Activated naive CD8-positive, alpha-beta T cell treated with anti-CD3 and anti-CD28 coated beads, Interleukin-2, amount 50 U/mL, for 24 hours (primary cell): ENCODE measurements around the gene CCT8L2.
"Not testable (repeated sequence)": the region's sequence is repeated elsewhere in the genome, so short reads cannot be mapped to it uniquely, and the experiment has no call there.

Source experiments
- ATAC-seq: fragments of 150-1000 bp; cut with Tn5 transposase; one replicate; pipeline ENCODE4 v1.10.0; 2021
- DNase-seq: peaks from one replicate; pipeline ENCODE4 v3.0.0; 2021
- H3K27ac Mint-ChIP-seq: one replicate; pipeline ENCODE4 v1.8.0; 2021; ENCODE audit warnings: mild to moderate bottlenecking, mixed read lengths
- H3K27me3 Mint-ChIP-seq: one replicate; pipeline ENCODE4 v1.8.0; 2021; ENCODE audit warnings: mixed read lengths
- H3K36me3 Mint-ChIP-seq: one replicate; pipeline ENCODE4 v1.8.0; 2021; ENCODE audit warnings: low read depth, mixed read lengths
- H3K4me1 Mint-ChIP-seq: one replicate; pipeline ENCODE4 v1.8.0; 2021; ENCODE audit warnings: mixed read lengths
- H3K4me3 Mint-ChIP-seq: one replicate; pipeline ENCODE4 v1.8.0; 2021; ENCODE audit warnings: mild to moderate bottlenecking, moderate library complexity, mixed read lengths
- H3K9me3 Mint-ChIP-seq: one replicate; pipeline ENCODE4 v1.8.0; 2021; ENCODE audit warnings: mixed read lengths

The CCT8L2 gene

DNA sequence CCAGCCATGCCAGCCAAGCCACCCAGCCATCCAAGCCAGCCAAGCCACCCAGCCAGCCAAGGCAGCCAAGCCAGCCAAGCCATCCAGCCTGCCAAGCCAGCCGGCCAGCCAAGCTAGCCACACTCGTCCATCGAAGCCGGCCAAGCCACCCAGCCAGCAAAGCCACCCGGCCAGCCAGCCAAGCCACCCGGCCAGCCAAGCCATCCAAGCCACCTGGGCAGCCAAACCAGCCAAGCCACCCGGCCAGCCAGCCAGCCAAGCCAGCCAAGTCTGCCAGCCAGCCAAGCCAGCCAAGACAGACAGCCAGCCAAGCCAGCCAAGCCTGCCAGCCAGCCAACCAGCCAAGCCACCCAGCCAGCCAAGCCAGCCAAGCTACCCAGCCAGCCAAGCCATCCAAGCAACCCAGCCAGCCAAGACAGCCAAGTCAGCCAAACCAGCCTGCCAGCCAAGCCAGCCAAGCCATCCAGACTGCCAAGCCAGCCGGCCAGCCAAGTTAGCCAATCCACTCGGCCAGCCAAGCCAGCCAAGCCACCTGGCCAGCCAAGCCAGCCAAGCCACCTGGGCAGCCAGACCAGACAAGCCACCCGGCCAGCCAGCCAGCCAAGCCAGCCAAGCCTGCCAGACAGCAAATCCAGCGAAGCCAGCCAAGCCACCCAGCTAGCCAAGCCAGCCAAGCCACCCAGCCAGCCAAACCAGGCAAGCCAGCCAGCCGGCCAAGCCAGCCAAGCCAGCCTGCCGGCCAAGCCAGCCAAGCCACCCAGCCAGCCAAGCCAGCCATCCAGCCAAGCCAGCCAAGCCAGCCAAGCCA lies 24.8 kb downstream of the CCT8L2 start:
- ATAC-seq, H3K36me3 Mint-ChIP-seq, H3K4me1 Mint-ChIP-seq, H3K9me3 Mint-ChIP-seq, H3K27ac Mint-ChIP-seq, H3K27me3 Mint-ChIP-seq, H3K4me3 Mint-ChIP-seq, DNase-seq: not testable (repeated sequence)

DNA sequence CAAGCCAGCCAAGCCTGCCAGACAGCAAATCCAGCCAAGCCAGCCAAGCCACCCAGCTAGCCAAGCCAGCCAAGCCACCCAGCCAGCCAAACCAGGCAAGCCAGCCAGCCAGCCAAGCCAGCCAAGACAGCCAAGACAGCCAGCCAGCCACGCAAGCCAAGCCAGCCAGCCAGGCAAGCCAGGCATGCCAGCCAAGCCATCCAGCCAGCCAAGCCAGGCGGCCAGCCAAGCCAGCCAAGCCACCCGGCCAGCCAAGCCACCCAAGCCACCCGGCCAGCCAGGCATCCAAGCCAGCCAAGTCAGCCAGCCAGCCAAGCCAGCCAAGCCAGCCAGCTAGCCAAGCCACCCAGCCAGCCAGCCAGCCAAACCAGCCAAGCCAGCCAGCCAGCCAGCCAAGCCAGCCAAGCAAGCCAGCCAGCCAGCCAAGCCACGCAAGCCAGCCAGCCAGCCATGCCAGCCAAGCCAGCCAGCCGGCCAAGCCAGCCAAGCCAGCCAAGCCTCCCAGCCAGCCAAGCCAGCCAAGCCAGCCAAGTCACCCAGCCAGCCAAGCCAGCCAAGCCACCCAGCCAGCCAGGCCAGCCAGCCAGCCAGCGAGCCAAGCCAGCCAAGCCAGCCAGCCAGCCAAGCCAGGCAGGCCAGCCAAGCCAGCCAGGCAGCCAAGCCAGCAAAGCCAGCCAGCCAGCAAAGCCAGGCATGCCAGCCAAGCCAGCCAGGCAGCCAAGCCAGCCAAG lies 26.0 kb downstream of the CCT8L2 start:
- not testable (repeated sequence) for H3K4me3 Mint-ChIP-seq, ATAC-seq, H3K27me3 Mint-ChIP-seq, H3K4me1 Mint-ChIP-seq, H3K27ac Mint-ChIP-seq, DNase-seq, H3K9me3 Mint-ChIP-seq, H3K36me3 Mint-ChIP-seq

- H3K27ac Mint-ChIP-seq, DNase-seq, H3K4me3 Mint-ChIP-seq, H3K27me3 Mint-ChIP-seq, H3K4me1 Mint-ChIP-seq, H3K36me3 Mint-ChIP-seq, H3K9me3 Mint-ChIP-seq, ATAC-seq: not testable (repeated sequence)
These were observed 26.8 kb downstream of the CCT8L2 start for GRCh38 chr22:16565585-16566420.

DNA sequence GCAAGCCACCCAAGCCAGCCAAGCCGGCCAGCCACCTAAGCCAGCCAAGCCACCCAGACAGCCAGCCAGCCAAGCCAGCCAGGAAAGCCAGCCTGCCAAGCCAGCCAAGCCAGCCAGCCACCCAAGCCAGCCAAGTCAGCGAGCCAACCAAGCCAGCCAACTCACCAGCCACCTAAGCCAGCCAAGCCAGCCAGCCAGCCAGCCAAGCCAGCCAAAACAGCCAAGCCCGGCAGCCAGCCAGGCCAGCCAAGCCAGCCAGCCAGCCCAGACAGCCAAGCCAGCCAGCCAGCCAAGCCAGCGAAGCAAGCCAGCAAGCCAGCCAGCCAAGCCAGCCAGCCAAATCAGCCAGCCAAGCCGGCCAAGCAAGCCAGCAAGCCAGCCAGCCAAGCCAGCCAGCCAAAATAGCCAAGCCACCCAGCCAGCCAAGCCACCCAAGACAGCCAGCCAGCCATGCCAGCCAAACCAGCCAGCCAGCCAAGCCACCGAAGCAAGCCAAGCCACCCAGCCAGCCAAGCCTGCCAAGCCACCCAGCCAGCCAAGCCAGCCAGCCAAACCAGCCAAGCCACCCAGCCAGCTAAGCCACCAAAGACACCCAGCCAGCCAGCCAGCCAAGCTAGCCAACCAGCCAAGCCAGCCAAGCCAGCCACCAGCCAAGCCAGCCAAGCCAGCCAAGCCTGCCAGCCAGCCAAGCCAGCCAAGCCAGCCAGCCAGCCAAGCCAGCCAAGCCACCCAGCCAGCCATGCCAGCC lies 27.6 kb downstream of the CCT8L2 start:
- H3K27ac Mint-ChIP-seq, H3K4me3 Mint-ChIP-seq, DNase-seq, H3K27me3 Mint-ChIP-seq, ATAC-seq, H3K4me1 Mint-ChIP-seq, H3K9me3 Mint-ChIP-seq, H3K36me3 Mint-ChIP-seq: not testable (repeated sequence)

GRCh38 chr22:16563555-16564520 lies 28.8 kb downstream of the CCT8L2 start:
- H3K27ac Mint-ChIP-seq: no peak overlapping the region
- no peak for ATAC-seq
- no peak for DNase-seq
- no peak overlapping the region for H3K4me3 Mint-ChIP-seq
- no peaks in the 10 kb centered on the region for H3K4me1 Mint-ChIP-seq
- no peaks in the 10 kb centered on the region for H3K36me3 Mint-ChIP-seq
- H3K9me3 Mint-ChIP-seq: no peaks in the 10 kb centered on the region
- no peaks in the 10 kb centered on the region for H3K27me3 Mint-ChIP-seq

GRCh38 chr22:16562711-16563554 lies 29.7 kb downstream of the CCT8L2 start:
- H3K36me3 Mint-ChIP-seq: no peaks in the 10 kb centered on the region
- no peak for ATAC-seq
- H3K27ac Mint-ChIP-seq: no peak overlapping the region
- H3K4me3 Mint-ChIP-seq: no peak overlapping the region
- no peaks in the 10 kb centered on the region for H3K4me1 Mint-ChIP-seq
- DNase-seq: no peak
- no peaks in the 10 kb centered on the region for H3K9me3 Mint-ChIP-seq
- H3K27me3 Mint-ChIP-seq: no peaks in the 10 kb centered on the region

DNA sequence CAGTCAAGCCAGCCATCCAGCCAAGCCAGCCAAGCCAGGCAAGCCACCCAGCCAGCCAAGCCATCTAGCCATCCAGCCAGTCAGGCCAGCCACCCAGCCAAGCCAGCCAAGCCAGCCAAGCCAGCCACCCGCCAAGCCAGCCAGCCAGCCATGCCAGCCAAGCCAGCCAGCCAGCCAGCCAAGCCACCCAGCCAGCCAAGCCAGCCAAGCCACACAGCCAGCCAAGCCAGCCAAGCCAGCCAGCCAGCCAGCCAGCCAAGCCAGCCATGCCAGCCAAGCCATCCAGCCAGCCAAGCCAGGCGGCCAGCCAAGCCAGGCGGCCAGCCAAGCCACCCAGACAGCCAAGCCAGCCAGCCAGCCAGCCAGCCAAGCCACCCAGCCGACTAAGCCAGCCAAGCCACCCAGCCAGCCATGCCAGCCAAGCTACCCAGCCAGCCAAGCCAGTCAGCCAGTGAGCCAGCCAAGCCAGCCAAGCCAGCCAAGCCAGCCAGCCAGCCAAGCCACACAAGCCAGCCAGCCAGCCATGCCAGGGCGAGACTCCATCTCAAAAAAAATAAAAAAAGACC lies 31.4 kb downstream of the CCT8L2 start:
- H3K36me3 Mint-ChIP-seq, ATAC-seq, H3K4me1 Mint-ChIP-seq, H3K27ac Mint-ChIP-seq, DNase-seq, H3K9me3 Mint-ChIP-seq, H3K27me3 Mint-ChIP-seq, H3K4me3 Mint-ChIP-seq: not testable (repeated sequence)

GRCh38 chr22:16560651-16561050 lies 32.0 kb downstream of the CCT8L2 start:
- not testable (repeated sequence) for ATAC-seq, H3K4me1 Mint-ChIP-seq, H3K36me3 Mint-ChIP-seq, H3K27ac Mint-ChIP-seq, H3K4me3 Mint-ChIP-seq, H3K9me3 Mint-ChIP-seq, H3K27me3 Mint-ChIP-seq, DNase-seq

DNA sequence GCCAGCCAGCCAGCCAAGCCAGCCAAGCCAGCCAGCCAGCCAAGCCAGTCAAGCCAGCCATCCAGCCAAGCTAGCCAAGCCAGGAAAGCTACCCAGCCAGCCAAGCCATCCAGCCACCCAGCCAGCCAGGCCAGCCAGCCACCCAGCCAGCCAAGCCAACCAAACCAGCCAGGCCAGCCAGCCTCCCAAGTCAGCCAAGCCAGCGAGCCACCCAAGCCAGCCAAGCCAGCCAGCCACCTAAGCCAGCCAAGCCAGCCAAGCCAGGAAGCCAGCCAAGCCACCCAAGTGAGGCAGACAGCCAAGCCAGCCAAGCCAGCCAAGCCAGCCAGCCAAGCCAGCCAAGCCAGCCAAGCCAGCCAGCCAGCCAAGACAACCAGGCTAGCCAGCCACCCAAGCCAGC lies 32.6 kb downstream of the CCT8L2 start:
- H3K9me3 Mint-ChIP-seq, H3K4me1 Mint-ChIP-seq, H3K36me3 Mint-ChIP-seq, DNase-seq, ATAC-seq, H3K27ac Mint-ChIP-seq, H3K27me3 Mint-ChIP-seq, H3K4me3 Mint-ChIP-seq: not testable (repeated sequence)

GRCh38 chr22:16559056-16559955 lies 33.3 kb downstream of the CCT8L2 start:
- Mint-ChIP-seq H3K4me3 (no peak overlapping the region), H3K4me1 (no peaks in the 10 kb centered on the region), H3K9me3 (no peaks in the 10 kb centered on the region), H3K27me3 (no peaks in the 10 kb centered on the region), H3K27ac (no peak overlapping the region), H3K36me3 (no peaks in the 10 kb centered on the region)
- ATAC-seq (no peak), DNase-seq (no peak)

GRCh38 chr22:16558376-16558945 lies 34.1 kb downstream of the CCT8L2 start:
- not testable (repeated sequence) for H3K4me1 Mint-ChIP-seq, H3K27me3 Mint-ChIP-seq, ATAC-seq, DNase-seq, H3K4me3 Mint-ChIP-seq, H3K27ac Mint-ChIP-seq, H3K36me3 Mint-ChIP-seq, H3K9me3 Mint-ChIP-seq
